ENCODE measurements around the gene FBLN7. TPM values are rescaled to one million over a fixed set of nuclear protein-coding genes. Genes with fewer than 3 reads are reported as not detected.

Gene FBLN7
- total and polyA plus RNA-seq, 2 of the 8 experiments (the other 6 are each of a cell fraction or from before 2014, with no cell fraction given): 0.30 to 0.77 TPM

DNA sequence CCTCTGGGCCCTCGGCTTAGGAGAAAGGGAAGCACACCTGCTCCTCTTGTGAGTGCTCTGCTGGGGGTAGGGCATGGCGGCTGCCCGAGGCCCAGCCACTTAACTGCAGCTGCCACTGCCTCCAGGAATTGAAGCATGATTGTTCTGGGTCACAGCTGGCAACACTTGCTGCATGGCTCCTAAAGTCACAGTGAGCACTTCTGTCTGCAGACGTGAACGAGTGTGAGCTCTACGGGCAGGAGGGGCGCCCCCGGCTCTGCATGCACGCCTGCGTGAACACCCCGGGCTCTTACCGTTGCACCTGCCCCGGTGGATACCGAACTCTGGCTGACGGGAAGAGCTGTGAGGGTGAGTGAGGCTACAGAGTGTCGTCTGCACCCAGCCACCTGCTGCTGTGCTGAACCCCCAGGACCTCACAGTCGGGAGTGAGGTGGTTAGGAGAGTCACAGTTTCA, 44.4 kb downstream of the FBLN7 start:
- FAIRE-seq (no peak), DNase-seq (ENCODE audit: low read depth in 1 of 2, low spot score in 2 of 2) (no peak)
- Histone ChIP-seq H2BK5ac (ENCODE audit: low read depth, low read length) (no peak overlapping the region), H3K79me2 (ENCODE audit: control insufficient read depth in 1 of 2, insufficient read depth in 2 of 2, low read length in 2 of 2) (no peaks in the 10 kb centered on the region), H3K79me1 (ENCODE audit: low read depth, low read length) (no peaks in the 10 kb centered on the region), H2BK20ac (ENCODE audit: low read length) (no peak overlapping the region), H3K27ac (ENCODE audit: low read depth, low read length) (no peak overlapping the region), H3K18ac (ENCODE audit: extremely low read depth, low read length) (no peak overlapping the region; the same call in 1 of the 2 replicates), H3K36me3 (ENCODE audit: control insufficient read depth in 2 of 4, insufficient read depth in 4 of 4, low read length in 3 of 4) (no peaks in the 10 kb centered on the region), H2BK120ac (replicated peaks; ENCODE audit: low read depth, low read length) (no peak overlapping the region), H3K4me3 (ENCODE audit: extremely low read depth in 1 of 4, insufficient read depth in 2 of 4, low read depth in 3 of 4, low read length in 4 of 4) (no peak overlapping the region), H2BK15ac (ENCODE audit: low read length) (no peak overlapping the region), H4K91ac (replicated peaks; ENCODE audit: insufficient read length, low read length) (no peak overlapping the region), H3K4me2 (ENCODE audit: insufficient read depth in 1 of 2, low read depth in 2 of 2, low read length in 2 of 2) (no peak overlapping the region; a peak in 1 of 4 replicates), H3K4ac (replicated peaks; ENCODE audit: insufficient read length, low read depth, low read length) (no peak overlapping the region), H3K9ac (replicated peaks in 1 of 4; ENCODE audit: extremely low read depth in 1 of 4, low read depth in 3 of 4, low read length in 3 of 4) (no peak overlapping the region), H3K23me2 (ENCODE audit: low read depth, low read length) (peaks cover 7% of the 10 kb centered on the region; the same call in 1 of the 2 replicates), H3K23ac (ENCODE audit: insufficient read length) (no peak overlapping the region), H3K27me3 (replicated peaks in 1 of 4; ENCODE audit: control insufficient read depth in 3 of 4, extremely low read depth in 1 of 4, insufficient read depth in 3 of 4, low read length in 3 of 4) (peaks cover 2 to 20% (median 14%) of the 10 kb centered on the region in 4 experiments; a peak in 6 of 7 replicates), H2BK12ac (ENCODE audit: low read depth, low read length) (no peak overlapping the region), H4K5ac (ENCODE audit: insufficient read length, low read depth, low read length) (no peak overlapping the region), H4K8ac (ENCODE audit: extremely low read depth, insufficient read depth, low read length) (no peak overlapping the region), H3K56ac (replicated peaks; ENCODE audit: insufficient read length, low read depth, low read length) (no peak overlapping the region), H3K9me3 (ENCODE audit: insufficient read depth in 2 of 2, low read depth in 1 of 2, low read length in 1 of 2) (peaks cover 0 to 9% of the 10 kb centered on the region in 2 experiments; a peak in 1 of 4 replicates), H3K14ac (ENCODE audit: insufficient read length) (no peak overlapping the region), H3K4me1 (replicated peaks in 1 of 4; ENCODE audit: control insufficient read depth in 3 of 4, insufficient read depth in 4 of 4, low read length in 3 of 4) (peaks cover 0 to 4% (median 3%) of the 10 kb centered on the region in 4 experiments; a peak in 4 of 7 replicates), H4K20me1 (replicated peaks in 1 of 2; ENCODE audit: control insufficient read depth in 1 of 2, insufficient read depth in 2 of 2, low read length in 2 of 2) (no peaks in the 10 kb centered on the region), H2AK5ac (ENCODE audit: low read depth, low read length) (no peak overlapping the region), H2AFZ (ENCODE audit: low read length) (no peak overlapping the region)
- TF ChIP-seq HDAC6 (IDR thresholded peaks at IDR 0.05; ENCODE audit: low read depth, low read length) (no peak), SIRT6 (IDR thresholded peaks at IDR 0.05; ENCODE audit: low read length) (no peak), KDM1A (IDR thresholded peaks at IDR 0.05; ENCODE audit: borderline replicate concordance, low read length) (no peak), CREB1 (IDR thresholded peaks at IDR 0.05) (no peak), KDM4A (IDR thresholded peaks at IDR 0.05; ENCODE audit: low read depth, low read length, severe bottlenecking) (no peak), SP1 (IDR thresholded peaks at IDR 0.05; ENCODE audit: low read depth, low read length) (no peak), FOSL1 (IDR thresholded peaks at IDR 0.05; ENCODE audit: insufficient read depth, low read depth, low read length) (no peak), CEBPB (IDR thresholded peaks at IDR 0.05; ENCODE audit: low read depth, low read length) (no peak)
- POLR2A ChIA-PET (ENCODE audit: partially characterized antibody): interaction anchor here (1.3 kb wide), 1 partner anchor 72 kb away, joined by 4 read pairs; the partner anchor contains the start of gene ZC3H8
- CTCF ChIA-PET (ENCODE audit: partially characterized antibody): interaction anchor here (1.0 to 2.3 kb wide), 7 partner anchors 8 to 162 kb away, joined by 3 to 8 read pairs (median 4); partner anchors contain the start of gene FBLN7
- 82% methylated on average over 15 of the region's 17 CpGs; no CpG with 5 or more reads in 1 of the 2 experiments for WGBS, 2 experiments (ENCODE audit: extremely low coverage in 1 of 2, insufficient coverage in 1 of 2, insufficient read length in 1 of 2, insufficient replicate concordance in 2 of 2, low coverage in 1 of 2, low lambda C conversion rate in 2 of 2, missing lambda C conversion rate in 1 of 2)

All from H1 (cell line).